GM21360 (cell line): Measurements from ENCODE around the gene RNLS.

Experiments used
- ATAC-seq: cut with Tn5 transposase; IDR thresholded peaks from one replicate; pipeline ENCODE4 v1.9.1; 2021; ENCODE audit warnings: mild to moderate bottlenecking, moderate library complexity; ENCODE audit not compliant: unreplicated experiment

Gene RNLS

GRCh38 chr10:88395677-88396076 is 187.4 kb downstream of the RNLS start:
- ATAC-seq: no peak

GRCh38 chr10:88392222-88392621 is 190.9 kb downstream of the RNLS start:
- ATAC-seq: peak; percentile 85

GRCh38 chr10:88390041-88390440 is 193.1 kb downstream of the RNLS start:
- no peak for ATAC-seq

- no peak for ATAC-seq
These were observed 193.7 kb downstream of the RNLS start for GRCh38 chr10:88389456-88389855.

GRCh38 chr10:88388324-88388723 is 194.8 kb downstream of the RNLS start:
- no peak for ATAC-seq

GRCh38 chr10:88386821-88387773 is 196.0 kb downstream of the RNLS start:
- peak; percentile 47 for ATAC-seq

GRCh38 chr10:88386204-88386788 is 196.8 kb downstream of the RNLS start:
- peak; percentile 13 for ATAC-seq

- ATAC-seq: peak; percentile 56
These were observed 197.4 kb downstream of the RNLS start for GRCh38 chr10:88385601-88386203.

- ATAC-seq: no peak
These were observed 199.8 kb downstream of the RNLS start for GRCh38 chr10:88383276-88383675.

- ATAC-seq: no peak
These were observed 200.4 kb downstream of the RNLS start for GRCh38 chr10:88382699-88383098.

- no peak for ATAC-seq
These were observed 203.5 kb downstream of the RNLS start for GRCh38 chr10:88379575-88379974.

- ATAC-seq: no peak
These were observed 205.6 kb downstream of the RNLS start for GRCh38 chr10:88377510-88377909.

GRCh38 chr10:88374392-88375175 is 208.5 kb downstream of the RNLS start:
- no peak for ATAC-seq

- no peak for ATAC-seq
These were observed 210.1 kb downstream of the RNLS start for GRCh38 chr10:88372881-88373592.

GRCh38 chr10:88372051-88372715 is 210.9 kb downstream of the RNLS start:
- no peak for ATAC-seq

- no peak for ATAC-seq
These were observed 212.4 kb downstream of the RNLS start for GRCh38 chr10:88370713-88371112.

GRCh38 chr10:88366772-88367171 is 216.3 kb downstream of the RNLS start:
- no peak for ATAC-seq

GRCh38 chr10:88361995-88362807 is 220.9 kb downstream of the RNLS start:
- ATAC-seq: no peak

GRCh38 chr10:88361494-88361893 is 221.6 kb downstream of the RNLS start:
- no peak for ATAC-seq
